SJCRH30 (cell line): ENCODE results near the gene LEFTY2. TPM values are rescaled to one million over a fixed set of nuclear protein-coding genes. Genes with fewer than 3 reads are reported as not detected.

Experiments
- DNase-seq, 2 experiments: peaks; one replicate each; pipeline ENCODE4 v3.0.0-alpha.2; 2015 to 2020
- H3K27ac ChIP-seq: fragments of 250-450 bp; sonication (Bioruptor Pico); 2 replicates; pipeline ENCODE4 v1.5.1; 2020; ENCODE audit warnings: mild to moderate bottlenecking, moderate library complexity
- H3K27me3 ChIP-seq: fragments of 250-450 bp; sonication (Bioruptor Pico); 2 replicates; pipeline ENCODE4 v1.5.1; 2020; ENCODE audit warnings: mild to moderate bottlenecking, moderate library complexity
- H3K36me3 ChIP-seq: fragments of 250-450 bp; sonication (Bioruptor Pico); 2 replicates; pipeline ENCODE4 v1.5.1; 2020; ENCODE audit warnings: mild to moderate bottlenecking, moderate library complexity
- H3K4me1 ChIP-seq: fragments of 250-450 bp; sonication (Bioruptor Pico); 2 replicates; pipeline ENCODE4 v1.5.1; 2020; ENCODE audit warnings: mild to moderate bottlenecking, moderate library complexity
- H3K4me3 ChIP-seq: fragments of 250-450 bp; sonication (Bioruptor Pico); 2 replicates; pipeline ENCODE4 v1.5.1; 2020; ENCODE audit warnings: mild to moderate bottlenecking, moderate library complexity
- H3K9me3 ChIP-seq: fragments of 250-450 bp; sonication (Bioruptor Pico); replicated peaks from 2 replicates; pipeline ENCODE4 v1.5.1; 2020; ENCODE audit warnings: mild to moderate bottlenecking, moderate library complexity
- total RNA-seq: library from RNA; depleted of rRNA; stranded (reverse); fragments of >200 nt; shearing (Covaris generic); gene quantifications from 2 replicates; pipeline ENCODE4 v1.2.3, GENCODE V29; 2014

LEFTY2 gene
- total RNA-seq, 1 experiment from 2014 or later = 0.77 TPM

DNA sequence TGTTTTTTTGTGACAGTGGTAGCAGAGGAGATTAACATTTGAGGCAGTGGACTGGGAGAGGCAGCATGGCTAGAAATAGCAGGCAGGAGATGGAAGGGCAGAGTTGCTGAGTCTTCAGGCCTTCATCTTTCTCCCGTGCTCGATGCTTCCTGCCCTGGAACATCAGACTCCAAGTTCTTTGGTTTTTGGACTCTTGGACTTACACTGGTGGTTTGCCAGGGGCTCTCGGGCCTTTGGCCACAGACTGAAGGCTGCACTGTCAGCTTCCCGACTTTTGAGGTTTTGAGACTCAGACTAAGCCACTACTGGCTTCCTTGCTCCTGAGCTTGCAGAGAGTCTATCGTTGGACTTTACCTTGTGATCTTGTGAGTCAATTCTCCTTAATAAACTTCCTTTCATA, 24.2 kb upstream of the LEFTY2 start:
- no peaks in the 10 kb centered on the region; the same call in 1 of the 2 replicates for H3K9me3 ChIP-seq

DNA sequence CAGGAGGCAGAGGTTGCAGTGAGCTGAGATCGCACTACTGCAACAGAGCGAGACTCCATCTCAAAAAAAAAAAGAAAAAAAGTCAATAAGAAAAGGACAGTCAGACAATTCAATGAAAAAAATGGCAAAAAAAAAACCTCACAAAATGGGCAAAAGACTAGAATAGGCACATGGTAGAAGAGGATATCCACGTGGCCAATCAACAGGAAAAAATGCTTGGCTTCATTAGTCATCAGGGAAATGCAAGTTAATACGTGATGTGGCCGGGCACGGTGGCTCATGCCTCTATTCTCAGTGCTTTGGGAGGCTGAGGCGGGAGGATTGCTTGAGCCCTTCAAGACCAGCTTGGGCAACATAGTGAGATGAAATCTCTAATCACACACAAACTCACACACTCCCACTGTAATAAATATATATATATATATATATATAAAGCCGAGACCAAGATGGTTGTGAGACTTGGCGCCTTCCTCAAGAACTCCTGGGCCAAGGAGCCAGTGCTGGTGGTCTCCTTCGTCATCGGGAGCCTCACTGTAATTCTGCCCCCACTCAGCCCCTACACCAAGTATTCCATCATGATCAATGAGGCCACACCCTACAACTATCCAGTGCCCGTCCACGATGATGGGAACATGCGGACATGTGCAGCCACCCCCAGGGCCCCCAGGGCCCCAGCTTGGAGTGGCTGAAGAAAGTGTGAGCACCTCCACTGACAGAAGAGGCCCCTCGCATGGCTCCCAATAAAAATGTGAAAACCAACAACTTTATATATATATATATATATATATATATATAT, 22.9 kb upstream of the LEFTY2 start:
- Histone ChIP-seq H3K4me1 (no peaks in the 10 kb centered on the region), H3K27ac (no peak overlapping the region), H3K27me3 (no peaks in the 10 kb centered on the region), H3K36me3 (no peaks in the 10 kb centered on the region), H3K9me3 (no peaks in the 10 kb centered on the region; the same call in 1 of the 2 replicates), H3K4me3 (no peak overlapping the region)
- no peak for DNase-seq

More for the DNA sequence above, 24.2 kb upstream of the LEFTY2 start:
- Histone ChIP-seq H3K27ac (no peak overlapping the region), H3K4me1 (no peaks in the 10 kb centered on the region), H3K4me3 (no peak overlapping the region), H3K36me3 (no peaks in the 10 kb centered on the region), H3K27me3 (no peaks in the 10 kb centered on the region)
- no peak for DNase-seq

DNA sequence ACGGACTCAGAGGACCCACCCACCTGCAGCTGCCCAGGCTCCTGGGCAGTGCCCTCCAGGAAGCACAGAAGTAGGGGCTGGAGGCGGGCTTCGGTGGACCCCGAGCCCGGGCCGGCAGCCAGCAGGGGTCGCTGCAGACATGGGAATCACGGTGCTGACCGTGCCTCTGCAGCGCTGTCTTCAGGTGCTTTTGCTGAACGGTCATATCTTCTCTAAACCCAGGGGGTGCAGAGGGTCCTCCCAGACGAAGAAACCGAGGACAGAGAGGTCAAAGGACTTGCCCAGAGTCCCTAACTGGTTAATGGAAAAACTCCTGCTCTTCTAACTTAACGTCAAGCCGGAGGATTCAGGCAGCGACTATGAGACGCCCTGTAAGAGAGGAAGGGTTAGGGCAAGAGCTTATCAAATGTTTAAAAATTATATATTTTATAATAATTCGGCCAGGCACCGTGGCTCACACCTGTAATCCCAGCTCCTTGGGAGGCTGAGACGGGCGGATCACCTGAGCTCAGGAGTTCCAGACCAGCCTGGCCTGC, 21.5 kb upstream of the LEFTY2 start:
- H3K4me1 ChIP-seq = no peaks in the 10 kb centered on the region
- no peak overlapping the region for H3K27ac ChIP-seq
- H3K27me3 ChIP-seq = no peaks in the 10 kb centered on the region
- no peaks in the 10 kb centered on the region; the same call in 1 of the 2 replicates for H3K9me3 ChIP-seq
- no peak overlapping the region for H3K4me3 ChIP-seq
- peak in 1 of 2 experiments; percentile 57 for DNase-seq
- no peaks in the 10 kb centered on the region for H3K36me3 ChIP-seq

DNA sequence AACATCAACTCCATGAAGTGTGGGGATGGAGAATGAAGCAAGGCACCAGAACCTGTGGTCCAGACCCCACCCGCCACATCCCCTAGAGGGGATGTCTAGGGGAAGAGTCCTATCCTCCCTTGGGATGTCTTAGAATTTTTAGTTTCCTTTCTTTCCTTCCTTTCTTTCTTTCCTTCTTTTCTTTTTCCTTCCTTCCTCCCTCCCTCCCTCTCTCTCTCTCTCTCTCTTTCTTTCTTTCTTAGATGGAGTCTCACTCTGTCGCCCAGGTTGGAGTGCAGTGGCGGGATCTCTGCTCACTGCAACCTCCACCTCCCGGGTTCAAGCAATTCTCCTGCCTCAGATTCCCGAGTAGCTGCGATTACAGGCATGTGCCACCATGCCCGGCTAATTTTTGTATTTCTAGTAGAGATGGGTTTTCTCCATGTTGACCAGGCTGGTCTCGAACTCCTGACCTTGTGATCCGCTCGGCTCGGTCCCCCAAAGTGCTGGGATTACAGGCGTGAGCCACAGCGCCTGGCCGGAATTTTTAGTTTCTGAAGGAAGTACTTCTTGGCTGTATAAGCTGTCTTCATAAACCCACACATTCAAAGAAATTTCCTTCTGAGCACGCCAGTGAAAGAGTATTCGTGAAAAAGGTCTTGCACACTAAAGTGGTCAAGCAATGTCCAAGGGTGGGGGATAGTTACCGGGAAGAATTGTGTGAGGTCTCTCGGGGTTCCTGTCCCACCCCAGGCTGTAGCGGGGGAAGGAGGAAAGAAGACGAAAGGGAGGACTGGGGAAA, 20.8 kb upstream of the LEFTY2 start:
- Histone ChIP-seq H3K27ac (no peak overlapping the region), H3K9me3 (no peaks in the 10 kb centered on the region; the same call in 1 of the 2 replicates), H3K27me3 (no peaks in the 10 kb centered on the region), H3K4me1 (no peaks in the 10 kb centered on the region), H3K4me3 (no peak overlapping the region), H3K36me3 (no peaks in the 10 kb centered on the region)
- DNase-seq = no peak

DNA sequence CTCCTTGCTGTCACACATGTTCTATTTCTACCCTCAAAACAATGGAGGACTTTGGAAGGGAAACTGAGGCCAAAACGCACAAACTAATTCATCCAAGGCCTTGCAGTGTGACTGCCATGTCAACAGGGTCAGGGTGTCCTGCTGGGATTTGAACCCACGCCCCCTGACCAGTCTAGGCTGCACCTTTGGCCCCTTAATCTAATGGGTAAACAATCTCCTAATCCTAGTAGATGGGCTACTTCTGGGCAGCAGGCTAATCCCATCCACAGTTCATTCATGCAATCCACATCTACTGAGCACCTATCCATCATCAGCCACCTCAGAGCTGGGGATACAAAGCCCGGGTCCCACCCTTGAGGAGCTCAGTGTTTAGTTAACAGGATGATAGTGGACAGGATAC, 17.0 kb upstream of the LEFTY2 start:
- Histone ChIP-seq H3K4me3 (no peak overlapping the region), H3K36me3 (no peaks in the 10 kb centered on the region), H3K9me3 (no peaks in the 10 kb centered on the region), H3K4me1 (no peaks in the 10 kb centered on the region; the same call in 1 of the 2 replicates), H3K27ac (no peak overlapping the region), H3K27me3 (no peaks in the 10 kb centered on the region)
- DNase-seq = no peak

DNA sequence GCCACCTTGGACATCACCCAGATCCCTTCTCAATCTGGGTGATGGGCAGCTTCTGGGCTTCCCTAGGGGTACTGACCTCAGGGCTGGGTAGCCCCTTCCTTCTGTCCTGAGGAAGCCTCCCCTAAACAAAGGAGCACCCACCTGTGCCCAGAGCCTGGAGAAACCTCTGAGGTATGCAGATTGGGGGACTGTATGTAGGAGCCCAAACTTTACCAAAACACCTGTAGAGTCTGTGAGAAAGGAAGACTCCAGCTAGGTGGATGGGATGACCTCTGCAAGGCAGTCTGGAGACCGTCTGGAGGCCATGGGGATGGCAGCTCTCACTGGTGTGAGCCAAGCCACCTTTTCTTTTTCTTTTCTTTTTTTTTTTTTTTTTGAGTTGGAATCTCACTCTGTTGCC, 13.7 kb upstream of the LEFTY2 start:
- Histone ChIP-seq H3K9me3 (no peaks in the 10 kb centered on the region), H3K27ac (no peak overlapping the region), H3K36me3 (no peaks in the 10 kb centered on the region), H3K27me3 (no peaks in the 10 kb centered on the region), H3K4me3 (no peak overlapping the region), H3K4me1 (no peaks in the 10 kb centered on the region; the same call in 1 of the 2 replicates)
- DNase-seq = no peak

DNA sequence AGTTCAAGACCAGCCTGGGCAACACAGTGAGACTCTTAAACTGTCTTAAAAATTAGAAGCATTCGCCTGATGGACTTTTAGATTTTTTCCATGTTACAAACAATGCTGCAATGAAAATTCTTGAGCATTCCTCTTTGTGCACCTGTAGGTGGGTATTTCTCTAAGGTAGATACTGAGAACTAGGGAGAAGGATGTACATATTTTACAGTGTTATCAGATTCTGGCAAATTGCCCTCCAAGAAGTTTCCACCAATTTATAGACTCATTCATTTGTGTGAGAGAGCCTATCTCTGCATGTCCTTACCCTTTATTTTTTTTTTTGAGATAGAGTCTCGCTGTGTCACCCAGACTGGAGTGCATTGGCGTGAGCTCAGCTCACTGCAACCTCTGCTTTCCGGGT, 12.3 kb upstream of the LEFTY2 start:
- Histone ChIP-seq H3K36me3 (no peaks in the 10 kb centered on the region), H3K4me1 (no peaks in the 10 kb centered on the region; the same call in 1 of the 2 replicates), H3K27me3 (no peaks in the 10 kb centered on the region), H3K9me3 (no peaks in the 10 kb centered on the region), H3K4me3 (no peak overlapping the region), H3K27ac (no peak overlapping the region)
- DNase-seq = no peak

DNA sequence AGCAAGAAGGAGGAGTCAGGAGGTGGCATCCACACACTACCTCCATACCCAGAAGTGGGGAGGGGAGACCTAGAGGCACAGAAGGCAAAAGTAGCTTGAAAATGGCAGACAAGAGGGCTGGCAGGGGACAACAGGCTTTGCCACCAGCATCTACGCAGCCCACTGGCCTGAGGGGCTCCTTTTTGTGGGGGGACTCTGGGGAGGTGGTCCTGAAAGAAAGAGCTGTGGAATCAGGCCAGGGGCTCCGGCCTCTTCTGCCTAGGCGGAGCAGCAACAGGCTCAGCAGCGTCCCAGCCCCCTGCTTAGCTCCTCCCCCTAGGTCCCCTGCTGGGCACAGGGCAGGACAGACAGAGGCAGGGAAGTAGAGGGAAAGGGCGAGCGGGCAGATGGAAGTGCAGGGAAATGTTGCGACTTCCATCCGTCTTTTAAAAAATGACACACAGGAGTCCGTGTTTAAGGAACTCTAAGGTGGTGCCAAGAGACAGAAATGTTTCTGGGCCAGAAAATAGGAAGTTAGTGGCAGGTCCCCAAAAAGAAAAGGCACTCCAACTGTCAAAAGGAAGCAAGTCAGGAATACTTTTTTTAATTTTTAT, 10.0 kb upstream of the LEFTY2 start:
- Histone ChIP-seq H3K27me3 (no peaks in the 10 kb centered on the region), H3K36me3 (no peaks in the 10 kb centered on the region), H3K27ac (no peak overlapping the region), H3K4me3 (no peak overlapping the region), H3K9me3 (no peaks in the 10 kb centered on the region), H3K4me1 (no peaks in the 10 kb centered on the region; the same call in 1 of the 2 replicates)
- no peak for DNase-seq

DNA sequence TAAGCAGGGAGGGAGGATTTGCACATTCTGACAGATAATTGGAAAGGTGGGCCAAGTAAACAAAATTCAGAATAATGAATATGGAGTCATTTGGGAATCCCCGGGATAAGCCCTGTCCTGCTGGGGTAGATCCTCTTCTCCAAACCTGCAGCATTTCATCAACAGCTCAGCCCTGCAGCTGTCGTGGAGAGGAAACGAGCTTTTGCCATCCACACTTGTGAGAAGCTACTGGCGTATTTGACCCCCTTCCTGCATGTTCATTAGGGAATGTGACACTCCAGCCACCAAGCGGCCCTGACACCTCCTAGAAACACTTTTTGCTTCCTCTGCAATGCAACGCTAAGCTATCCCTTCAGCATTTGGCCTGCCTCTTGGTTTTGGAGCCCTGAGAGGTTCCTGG, 8.0 kb upstream of the LEFTY2 start:
- peak; percentile 46 to 73 for DNase-seq
- H3K4me1 ChIP-seq = no peaks in the 10 kb centered on the region
- H3K36me3 ChIP-seq = no peaks in the 10 kb centered on the region
- H3K27ac ChIP-seq = no peak overlapping the region
- H3K27me3 ChIP-seq = no peaks in the 10 kb centered on the region
- no peaks in the 10 kb centered on the region for H3K9me3 ChIP-seq
- H3K4me3 ChIP-seq = no peak overlapping the region

DNA sequence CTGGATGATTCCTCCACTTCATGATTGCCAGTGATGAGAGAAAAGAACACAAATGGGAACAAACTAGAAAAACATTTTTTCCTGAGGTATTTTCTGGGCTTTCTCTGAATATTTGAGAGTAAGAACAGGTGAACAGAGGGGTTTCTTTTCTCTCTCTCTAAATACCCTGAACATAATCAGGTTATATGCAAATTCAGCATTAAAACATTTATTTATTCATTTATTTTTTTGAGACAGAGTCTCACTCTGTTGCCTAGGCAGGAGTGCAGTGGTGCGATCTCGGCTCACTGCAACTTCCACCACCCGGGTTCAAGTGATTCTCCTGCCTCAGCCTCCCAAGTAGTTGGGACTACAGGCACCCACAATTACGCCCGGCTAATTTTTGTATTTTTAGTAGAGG, 5.8 kb upstream of the LEFTY2 start:
- H3K4me3 ChIP-seq = no peak overlapping the region
- H3K27me3 ChIP-seq = no peaks in the 10 kb centered on the region
- no peak overlapping the region for H3K27ac ChIP-seq
- no peaks in the 10 kb centered on the region for H3K9me3 ChIP-seq
- H3K4me1 ChIP-seq = no peaks in the 10 kb centered on the region
- H3K36me3 ChIP-seq = no peaks in the 10 kb centered on the region
- no peak for DNase-seq

DNA sequence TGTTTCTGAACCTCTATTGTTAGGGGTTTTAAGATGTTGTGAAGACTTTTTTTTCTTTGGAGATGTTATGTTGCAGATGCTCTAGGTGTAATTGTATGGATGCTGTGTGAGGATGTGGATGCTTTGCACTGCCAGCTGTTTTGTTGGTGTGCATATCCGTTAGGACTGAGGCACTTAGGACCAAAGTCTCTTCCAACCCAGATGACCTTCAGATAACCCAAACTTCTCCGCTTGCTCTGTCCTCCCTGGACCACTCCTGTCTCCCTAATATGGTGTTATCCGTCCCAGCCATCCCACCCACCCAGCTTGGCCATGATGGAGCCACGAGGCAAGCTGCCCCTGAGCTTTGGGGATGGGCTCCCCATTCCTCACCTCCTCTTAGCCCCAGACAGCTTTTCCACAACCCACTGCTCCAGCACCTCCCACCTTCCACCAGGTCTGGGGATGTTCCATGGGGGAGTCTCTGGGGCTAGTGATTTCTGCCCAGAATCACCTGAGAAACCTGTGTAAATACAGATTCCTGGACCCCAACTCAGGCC, 5.1 kb upstream of the LEFTY2 start:
- H3K27me3 ChIP-seq = no peaks in the 10 kb centered on the region
- no peak overlapping the region for H3K27ac ChIP-seq
- no peak for DNase-seq
- H3K36me3 ChIP-seq = no peaks in the 10 kb centered on the region
- H3K9me3 ChIP-seq = no peaks in the 10 kb centered on the region
- no peak overlapping the region for H3K4me3 ChIP-seq
- peaks cover 2% of the 10 kb centered on the region; the same call in 1 of the 2 replicates for H3K4me1 ChIP-seq

DNA sequence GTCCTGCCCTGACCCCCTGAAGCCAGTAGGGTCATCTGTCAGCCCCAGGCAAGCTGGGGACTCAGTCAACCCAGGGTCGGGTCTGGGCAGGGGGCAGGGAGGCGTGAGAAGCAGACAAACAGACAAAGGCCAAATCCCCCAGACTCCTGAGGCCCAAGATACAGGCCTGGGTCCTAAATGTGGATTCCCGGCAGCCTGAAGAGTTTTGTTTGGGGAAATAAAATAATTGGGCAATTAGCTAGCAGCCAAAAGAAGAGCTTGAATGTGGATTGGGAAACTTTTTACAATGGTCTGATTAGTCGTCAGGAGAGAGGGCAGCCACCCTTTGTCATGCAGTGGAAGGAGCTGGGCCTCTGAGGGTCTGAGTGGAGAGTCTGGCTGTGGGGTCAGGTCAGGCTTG, 4.5 kb upstream of the LEFTY2 start:
- no peaks in the 10 kb centered on the region for H3K9me3 ChIP-seq
- no peak overlapping the region for H3K27ac ChIP-seq
- H3K27me3 ChIP-seq = no peaks in the 10 kb centered on the region
- peaks cover 2% of the 10 kb centered on the region; the same call in 1 of the 2 replicates for H3K4me1 ChIP-seq
- H3K4me3 ChIP-seq = no peak overlapping the region
- no peak for DNase-seq
- H3K36me3 ChIP-seq = no peaks in the 10 kb centered on the region

DNA sequence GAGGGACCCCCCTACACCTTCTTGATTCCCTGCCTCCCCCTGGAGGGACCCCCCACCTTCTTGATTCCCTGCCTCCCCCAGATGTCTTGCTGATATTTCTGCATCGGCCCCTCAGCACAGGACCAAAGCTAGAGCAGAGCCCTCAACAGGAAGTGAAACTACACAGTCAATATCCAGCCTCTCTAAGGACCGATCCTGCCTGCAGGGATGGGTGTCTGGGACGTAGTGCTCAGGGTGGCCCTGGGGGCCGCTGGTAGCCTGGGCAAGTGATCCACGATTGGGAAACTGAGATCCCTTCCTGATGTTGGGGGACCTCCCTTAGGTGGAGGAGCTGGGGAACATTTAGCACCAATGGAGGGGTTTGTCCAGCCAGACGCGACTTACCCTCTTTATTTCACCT, 3.9 kb upstream of the LEFTY2 start:
- no peak for DNase-seq
- Histone ChIP-seq H3K4me1 (peaks cover 2% of the 10 kb centered on the region; the same call in 1 of the 2 replicates), H3K9me3 (no peaks in the 10 kb centered on the region), H3K36me3 (no peaks in the 10 kb centered on the region), H3K4me3 (no peak overlapping the region), H3K27ac (no peak overlapping the region), H3K27me3 (no peaks in the 10 kb centered on the region)

DNA sequence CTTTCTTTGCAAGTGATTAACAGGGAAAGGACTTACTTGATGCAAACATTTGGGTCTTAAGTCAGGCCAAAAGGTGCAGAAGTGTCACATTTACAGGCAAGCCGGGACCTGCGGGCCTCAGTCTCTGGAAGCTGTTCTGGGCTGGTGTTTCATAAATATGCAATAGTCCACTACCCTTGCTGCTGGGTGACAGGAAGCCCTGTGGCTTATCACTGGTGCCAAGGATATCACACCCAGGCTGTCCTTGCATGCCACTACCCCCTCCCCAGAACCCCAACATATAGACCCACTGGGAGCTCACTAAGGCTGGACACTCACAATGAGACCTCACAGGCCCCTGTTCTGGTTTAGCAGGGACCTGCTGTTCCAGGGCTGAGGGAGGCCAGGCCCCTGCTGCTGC, 3.4 kb upstream of the LEFTY2 start:
- no peak for DNase-seq
- no peaks in the 10 kb centered on the region for H3K9me3 ChIP-seq
- no peak overlapping the region for H3K27ac ChIP-seq
- H3K27me3 ChIP-seq = no peaks in the 10 kb centered on the region
- H3K36me3 ChIP-seq = no peaks in the 10 kb centered on the region
- H3K4me1 ChIP-seq = peaks cover 2% of the 10 kb centered on the region; the same call in 1 of the 2 replicates
- no peak overlapping the region for H3K4me3 ChIP-seq
